Spleen (tissue), 7 donors: ENCODE data around the gene ARHGAP25.

ENCODE experiments used
- POLR2A ChIP-seq, 3 donors: fragments of 450-650 bp; IDR thresholded peaks; one replicate each; pipeline ENCODE4 v1.5.1; 2017; ENCODE audit warnings: antibody characterized with exemption in 3 of 3, mild to moderate bottlenecking in 1 of 3
- POLR2AphosphoS5 ChIP-seq, 3 donors: sonication (generic); formaldehyde crosslinking; IDR thresholded peaks; one replicate each; pipeline ENCODE4 v1.5.1; 2017; ENCODE audit warnings: antibody characterized with exemption in 3 of 3
- TF ChIP-seq, protein P1 (sequence below), 11 experiments: fragments of 200-600 bp in 7 of 11; fragments of 450-650 bp in 4 of 11; sonication (generic) in 4 of 11; IDR thresholded peaks in 8 of 11; conservative IDR thresholded peaks in 3 of 11; 1 replicate in 7 of 11; 2 replicates in 4 of 11; pipeline versions ENCODE4 v1.4.0 to v1.8.0; 2016 to 2021; ENCODE audit warnings: antibody characterized with exemption in 11 of 11, inconsistent platforms in 4 of 11, mild to moderate bottlenecking in 1 of 11
- donor health status: DM: no; HTN: no; CAD: no; lungs with moderate emphysema.
- donor health status: DM: no; HTN: no; CAD: no.
- donor health status: DM: no; HTN: no; CAD: no.

GRCh38 chr2:68720665-68721064, 13.9 kb upstream of the ARHGAP25 start:
- TF ChIP-seq POLR2A (IDR thresholded peaks at IDR 0.05), result no peak
- TF ChIP-seq, protein P1, sequence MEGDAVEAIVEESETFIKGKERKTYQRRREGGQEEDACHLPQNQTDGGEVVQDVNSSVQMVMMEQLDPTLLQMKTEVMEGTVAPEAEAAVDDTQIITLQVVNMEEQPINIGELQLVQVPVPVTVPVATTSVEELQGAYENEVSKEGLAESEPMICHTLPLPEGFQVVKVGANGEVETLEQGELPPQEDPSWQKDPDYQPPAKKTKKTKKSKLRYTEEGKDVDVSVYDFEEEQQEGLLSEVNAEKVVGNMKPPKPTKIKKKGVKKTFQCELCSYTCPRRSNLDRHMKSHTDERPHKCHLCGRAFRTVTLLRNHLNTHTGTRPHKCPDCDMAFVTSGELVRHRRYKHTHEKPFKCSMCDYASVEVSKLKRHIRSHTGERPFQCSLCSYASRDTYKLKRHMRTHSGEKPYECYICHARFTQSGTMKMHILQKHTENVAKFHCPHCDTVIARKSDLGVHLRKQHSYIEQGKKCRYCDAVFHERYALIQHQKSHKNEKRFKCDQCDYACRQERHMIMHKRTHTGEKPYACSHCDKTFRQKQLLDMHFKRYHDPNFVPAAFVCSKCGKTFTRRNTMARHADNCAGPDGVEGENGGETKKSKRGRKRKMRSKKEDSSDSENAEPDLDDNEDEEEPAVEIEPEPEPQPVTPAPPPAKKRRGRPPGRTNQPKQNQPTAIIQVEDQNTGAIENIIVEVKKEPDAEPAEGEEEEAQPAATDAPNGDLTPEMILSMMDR (IDR thresholded peaks at IDR 0.05 in 8 of 11, conservative IDR thresholded peaks at IDR 0.05 in 3 of 11), result no peak
- TF ChIP-seq POLR2AphosphoS5 (IDR thresholded peaks at IDR 0.05), result no peak
